ENCODE results near the gene SEMA3G. TPM values are rescaled to one million over a fixed set of nuclear protein-coding genes. Genes with fewer than 3 reads are reported as not detected.

SEMA3G gene
- total RNA-seq, 1 experiment from 2014 or later: 1.3 TPM

GRCh38 chr3:52483081-52483480, 38.2 kb upstream of the SEMA3G start:
- Histone ChIP-seq H3K36me3 (ENCODE audit: low read depth) (no peaks in the 10 kb centered on the region), H3K4me2 (no peak overlapping the region), H3K79me2 (ENCODE audit: low read depth) (no peaks in the 10 kb centered on the region), H2AFZ (no peak overlapping the region), H4K20me1 (ENCODE audit: insufficient read depth) (no peaks in the 10 kb centered on the region), H3K4me1 (replicated peaks; ENCODE audit: insufficient read depth) (no peaks in the 10 kb centered on the region), H3K9me2 (ENCODE audit: insufficient read depth) (no peaks in the 10 kb centered on the region), H3K9me3 (ENCODE audit: insufficient read depth, low read depth) (no peaks in the 10 kb centered on the region), H3K27ac (no peak overlapping the region), H3F3A (ENCODE audit: insufficient read depth, low read depth) (no peaks in the 10 kb centered on the region), H3K4me3 (no peak overlapping the region), H3K27me3 (ENCODE audit: insufficient read depth, low read depth) (no peaks in the 10 kb centered on the region)
- no peak for DNase-seq
- ChIA-PET CTCF (no interaction called here), POLR2A (ENCODE audit: unreplicated experiment) (no interaction called here)
- BruUV-seq (replicated peaks): no TSS peak
- TF ChIP-seq EZH2 (IDR thresholded peaks at IDR 0.05; ENCODE audit: low read depth) (no peak), CTCF (conservative IDR thresholded peaks at IDR 0.05) (no peak)
- intact Hi-C loops (cut with micrococcal nuclease; ENCODE audit: unreplicated experiment): no loop called here

GRCh38 chr3:52481819-52482521, 37.1 kb upstream of the SEMA3G start:
- H4K20me1 ChIP-seq (ENCODE audit: insufficient read depth): no peaks in the 10 kb centered on the region
- no peaks in the 10 kb centered on the region for H3K9me3 ChIP-seq (ENCODE audit: insufficient read depth, low read depth)
- DNase-seq: no peak
- no peaks in the 10 kb centered on the region for H3K27me3 ChIP-seq (ENCODE audit: insufficient read depth, low read depth)
- H3K4me2 ChIP-seq: no peak overlapping the region
- no peak overlapping the region for H3K27ac ChIP-seq
- H3K4me3 ChIP-seq: no peak overlapping the region
- no peaks in the 10 kb centered on the region for H3K4me1 ChIP-seq (replicated peaks; ENCODE audit: insufficient read depth)
- TF ChIP-seq CTCF (conservative IDR thresholded peaks at IDR 0.05) (peak; percentile 40; the same call in 1 of the 2 replicates), EZH2 (IDR thresholded peaks at IDR 0.05; ENCODE audit: low read depth) (no peak)
- intact Hi-C loops (cut with micrococcal nuclease; ENCODE audit: unreplicated experiment): no loop called here
- H3K9me2 ChIP-seq (ENCODE audit: insufficient read depth): no peaks in the 10 kb centered on the region
- no peaks in the 10 kb centered on the region for H3K79me2 ChIP-seq (ENCODE audit: low read depth)
- CTCF ChIA-PET: no interaction called here
- H3K36me3 ChIP-seq (ENCODE audit: low read depth): no peaks in the 10 kb centered on the region
- no peak overlapping the region for H2AFZ ChIP-seq
- no TSS peak for BruUV-seq (replicated peaks)
- H3F3A ChIP-seq (ENCODE audit: insufficient read depth, low read depth): no peaks in the 10 kb centered on the region
- POLR2A ChIA-PET (ENCODE audit: unreplicated experiment): no interaction called here

- TF ChIP-seq CTCF (conservative IDR thresholded peaks at IDR 0.05): no peak
- no peak for TF ChIP-seq EZH2 (IDR thresholded peaks at IDR 0.05; ENCODE audit: low read depth)
- DNase-seq: no peak
- BruUV-seq (replicated peaks): no TSS peak
- Histone ChIP-seq H3K27ac (no peak overlapping the region), H3K36me3 (ENCODE audit: low read depth) (no peaks in the 10 kb centered on the region), H3K27me3 (ENCODE audit: insufficient read depth, low read depth) (no peaks in the 10 kb centered on the region), H3K4me1 (replicated peaks; ENCODE audit: insufficient read depth) (no peaks in the 10 kb centered on the region), H3K9me3 (ENCODE audit: insufficient read depth, low read depth) (no peaks in the 10 kb centered on the region), H3K9me2 (ENCODE audit: insufficient read depth) (no peaks in the 10 kb centered on the region), H3F3A (ENCODE audit: insufficient read depth, low read depth) (no peaks in the 10 kb centered on the region), H3K79me2 (ENCODE audit: low read depth) (no peaks in the 10 kb centered on the region), H2AFZ (no peak overlapping the region), H3K4me3 (no peak overlapping the region), H3K4me2 (no peak overlapping the region), H4K20me1 (ENCODE audit: insufficient read depth) (no peaks in the 10 kb centered on the region)
- ChIA-PET POLR2A (ENCODE audit: unreplicated experiment) (no interaction called here), CTCF (no interaction called here)
- intact Hi-C loops (cut with micrococcal nuclease; ENCODE audit: unreplicated experiment): no loop called here
Observed at GRCh38 chr3:52480768-52481715, 36.1 kb upstream of the SEMA3G start.
